GM12891 (cell line): ENCODE measurements around the gene CROCC2.

Source experiments
- POLR2A ChIP-seq: IDR thresholded peaks from 2 replicates; pipeline ENCODE4 v1.6.1; 2011; ENCODE audit warnings: low read depth, low read length, control low read depth
- POLR2AphosphoS5 ChIP-seq: IDR thresholded peaks from 2 replicates; pipeline ENCODE4 v1.6.1; 2011; ENCODE audit warnings: low read depth, low read length, control low read depth
- POU2F2 ChIP-seq: IDR thresholded peaks from 2 replicates; pipeline ENCODE4 v1.6.1; 2011; ENCODE audit warnings: low read depth, mild to moderate bottlenecking, control low read depth, low read length, moderate library complexity
- SPI1 ChIP-seq: IDR thresholded peaks from 2 replicates; pipeline ENCODE4 v1.6.1; 2011; ENCODE audit warnings: low read depth, low read length, control low read depth
- TAF1 ChIP-seq: IDR thresholded peaks from 2 replicates; pipeline ENCODE4 v1.6.1; 2011; ENCODE audit warnings: low read depth, low read length, control low read depth

GRCh38 chr2:240947607-240948006 lies 41.5 kb downstream of the CROCC2 start:
- TF ChIP-seq TAF1 (no peak), SPI1 (no peak), POLR2A (no peak), POLR2AphosphoS5 (no peak), POU2F2 (no peak)
